Smooth muscle cell (in vitro differentiated cells): ENCODE measurements around the gene RSRC1. TPM values are rescaled to one million over a fixed set of nuclear protein-coding genes. Genes with fewer than 3 reads are reported as not detected.

Source experiments
- DNase-seq: peaks from one replicate; lab custom pipeline; 2025; ENCODE audit not compliant: unreplicated experiment; lab: John Stamatoyannopoulos, UW
- H2AFZ ChIP-seq: fragments of 200-600 bp; sonication (generic); 2 replicates; pipeline ENCODE4 v1.6.0; 2016; ENCODE audit warnings: antibody characterized with exemption, low read depth, mild to moderate bottlenecking
- H3F3A ChIP-seq: fragments of 200-600 bp; sonication (generic); 2 replicates; pipeline ENCODE4 v1.6.0; 2017; ENCODE audit warnings: antibody characterized with exemption, low read depth
- H3K27ac ChIP-seq: fragments of 200-600 bp; sonication (generic); 2 replicates; pipeline ENCODE4 v1.5.1; 2016; ENCODE audit warnings: low read depth, mild to moderate bottlenecking
- H3K27me3 ChIP-seq: fragments of 200-600 bp; sonication (generic); 2 replicates; pipeline ENCODE4 v1.6.1; 2016; ENCODE audit warnings: low read depth, mild to moderate bottlenecking
- H3K36me3 ChIP-seq: fragments of 200-600 bp; sonication (generic); 2 replicates; pipeline ENCODE4 v1.5.1; 2016; ENCODE audit warnings: low read depth
- H3K4me1 ChIP-seq: fragments of 200-600 bp; sonication (generic); 2 replicates; pipeline ENCODE4 v1.5.1; 2016; ENCODE audit warnings: low read depth
- H3K4me2 ChIP-seq: fragments of 200-600 bp; sonication (generic); 2 replicates; pipeline ENCODE4 v1.6.0; 2016; ENCODE audit warnings: mild to moderate bottlenecking
- H3K4me3 ChIP-seq: fragments of 200-600 bp; sonication (generic); 2 replicates; pipeline ENCODE4 v1.5.1; 2016; ENCODE audit warnings: mild to moderate bottlenecking
- H3K79me2 ChIP-seq: fragments of 200-600 bp; sonication (generic); 2 replicates; pipeline ENCODE4 v1.6.0; 2016; ENCODE audit warnings: low read depth, mild to moderate bottlenecking
- H3K9ac ChIP-seq: fragments of 200-600 bp; sonication (generic); 2 replicates; pipeline ENCODE4 v1.6.0; 2016; ENCODE audit warnings: low read depth
- H3K9me3 ChIP-seq: fragments of 200-600 bp; sonication (generic); replicated peaks from 2 replicates; pipeline ENCODE4 v1.5.1; 2016; ENCODE audit warnings: low read depth
- H4K20me1 ChIP-seq: fragments of 200-600 bp; sonication (generic); 2 replicates; pipeline ENCODE4 v1.6.0; 2016; ENCODE audit warnings: low read depth
- CTCF ChIP-seq: fragments of 200-600 bp; sonication (generic); IDR thresholded peaks from 2 replicates; pipeline ENCODE4 v1.5.1; 2017; ENCODE audit warnings: borderline replicate concordance, mild to moderate bottlenecking, antibody characterized with exemption; ENCODE audit not compliant: insufficient read depth, poor library complexity, severe bottlenecking
- WGBS: methylation state at CpG from one replicate; pipeline ENCODE4 v1.1.7; 2016; ENCODE audit warnings: low lambda C conversion rate; 5-methylcytosine and 5-hydroxymethylcytosine counted together
- polyA plus RNA-seq: library from polyadenylated mRNA; unstranded; fragments of >200 nt; fragmentation: Nextera tagmentation; extraction: Ambion mirVana; gene quantifications from 2 replicates; pipeline ENCODE4 v1.2.1, GENCODE V29; 2016
- total RNA-seq: library from RNA; depleted of rRNA; stranded (reverse); fragments of >200 nt; gene quantifications from 2 replicates; pipeline ENCODE4 v1.2.3, GENCODE V29; 2014

RSRC1 gene
- total and polyA plus RNA-seq, 2 experiments from 2014 or later = 18.5 to 43.9 TPM

GRCh38 chr3:158269942-158270341, 160.1 kb downstream of the RSRC1 start:
- Histone ChIP-seq H3K4me3 (no peak overlapping the region), H3K4me1 (no peaks in the 10 kb centered on the region), H3K4me2 (no peak overlapping the region), H3K79me2 (no peaks in the 10 kb centered on the region), H3F3A (no peaks in the 10 kb centered on the region), H3K36me3 (no peaks in the 10 kb centered on the region), H3K27ac (no peak overlapping the region), H3K9ac (no peak overlapping the region), H2AFZ (no peak overlapping the region), H3K9me3 (peaks cover 11% of the 10 kb centered on the region), H4K20me1 (no peaks in the 10 kb centered on the region), H3K27me3 (no peaks in the 10 kb centered on the region)
- 94% methylated on average over 4 of the region's 4 CpGs for WGBS
- no peak for TF ChIP-seq CTCF
- no peak for DNase-seq

GRCh38 chr3:158272081-158272480, 162.2 kb downstream of the RSRC1 start:
- Histone ChIP-seq H3K79me2 (no peaks in the 10 kb centered on the region), H2AFZ (no peak overlapping the region), H3K36me3 (no peaks in the 10 kb centered on the region), H3F3A (no peaks in the 10 kb centered on the region), H3K9me3 (peaks cover 11% of the 10 kb centered on the region), H3K4me1 (no peaks in the 10 kb centered on the region), H4K20me1 (no peaks in the 10 kb centered on the region), H3K27me3 (no peaks in the 10 kb centered on the region), H3K4me3 (no peak overlapping the region), H3K4me2 (no peak overlapping the region), H3K9ac (no peak overlapping the region), H3K27ac (no peak overlapping the region)
- 72% methylated on average over 6 of the region's 6 CpGs for whole genome bisulfite sequencing
- no peak for TF ChIP-seq CTCF
- DNase-seq = no peak

GRCh38 chr3:158273656-158274055, 163.8 kb downstream of the RSRC1 start:
- H3K79me2 ChIP-seq = no peaks in the 10 kb centered on the region
- no peak for TF ChIP-seq CTCF
- no peak overlapping the region for H2AFZ ChIP-seq
- H3K9ac ChIP-seq = no peak overlapping the region
- no peak overlapping the region for H3K27ac ChIP-seq
- H3K36me3 ChIP-seq = no peaks in the 10 kb centered on the region
- H3K4me3 ChIP-seq = no peak overlapping the region
- no peaks in the 10 kb centered on the region for H3K9me3 ChIP-seq
- H3F3A ChIP-seq = no peaks in the 10 kb centered on the region
- no peak overlapping the region for H3K4me2 ChIP-seq
- H4K20me1 ChIP-seq = no peaks in the 10 kb centered on the region
- H3K4me1 ChIP-seq = no peaks in the 10 kb centered on the region
- 64% methylated on average over 1 of the region's 1 CpG for WGBS
- DNase-seq = no peak
- no peaks in the 10 kb centered on the region for H3K27me3 ChIP-seq

GRCh38 chr3:158278187-158278586, 168.3 kb downstream of the RSRC1 start:
- Histone ChIP-seq H3K4me3 (no peak overlapping the region), H3K27ac (no peak overlapping the region), H3K9me3 (no peaks in the 10 kb centered on the region), H4K20me1 (no peaks in the 10 kb centered on the region), H2AFZ (no peak overlapping the region), H3K4me1 (no peaks in the 10 kb centered on the region), H3K4me2 (no peak overlapping the region), H3K9ac (no peak overlapping the region), H3K36me3 (no peaks in the 10 kb centered on the region), H3K27me3 (no peaks in the 10 kb centered on the region), H3K79me2 (no peaks in the 10 kb centered on the region), H3F3A (no peaks in the 10 kb centered on the region)
- DNase-seq = no peak
- TF ChIP-seq CTCF = no peak
- 93% methylated on average over 3 of the region's 3 CpGs for WGBS
